Colonic mucosa (tissue), 4 donors: ENCODE measurements around the gene PARD3B. TPM values are rescaled to one million over a fixed set of nuclear protein-coding genes. Genes with fewer than 3 reads are reported as not detected.

ENCODE experiments used
- DNase-seq: peaks from one replicate; pipeline ENCODE4 v3.0.0-alpha.2; 2020
- H3K27ac ChIP-seq: fragments of 200-600 bp; one replicate; pipeline ENCODE4 v1.8.0; 2021
- H3K27me3 ChIP-seq: fragments of 200-600 bp; one replicate; pipeline ENCODE4 v1.8.0; 2021
- H3K36me3 ChIP-seq: fragments of 200-600 bp; one replicate; pipeline ENCODE4 v1.8.0; 2021
- H3K4me1 ChIP-seq: fragments of 200-600 bp; one replicate; pipeline ENCODE4 v1.8.0; 2021; ENCODE audit warnings: mild to moderate bottlenecking
- H3K4me3 ChIP-seq: fragments of 200-600 bp; one replicate; pipeline ENCODE4 v1.8.0; 2021
- H3K9ac ChIP-seq, 2 donors: one replicate each; pipeline ENCODE4 v1.7.0; 2013; ENCODE audit warnings: control low read depth in 2 of 2, low read depth in 2 of 2, low read length in 2 of 2
- H3K9me3 ChIP-seq: fragments of 200-600 bp; one replicate; pipeline ENCODE4 v1.8.0; 2021
- intact Hi-C: fragments of 100-400 bp; cut with DNase I; formaldehyde crosslinking; loops from one replicate; pipeline ENCODE4 v1.14.1; 2022
- total RNA-seq, 2 donors: library from RNA; stranded (reverse); fragmentation: NEBNext Ultra II Directional in 1 of 2; extraction: Animal tissue kit (Norgen Biotek cat#: 25700) in 1 of 2; gene quantifications; one replicate each; pipeline ENCODE4 v1.2.1, GENCODE V29; 2021
- TF ChIP-seq, protein P1 (sequence below): fragments of 200-600 bp; IDR thresholded peaks from one replicate; pipeline ENCODE4 v1.8.0; 2022; ENCODE audit warnings: antibody characterized with exemption, mild to moderate bottlenecking
- donor health status: healthy.
- donor health status: DM: no; HTN: no; CAD: no.
- donor health status: DM: no; HTN: no; CAD: no.

The PARD3B gene
- total RNA-seq, 2 donors from 2014 or later = 20.0 to 24.2 TPM

DNA sequence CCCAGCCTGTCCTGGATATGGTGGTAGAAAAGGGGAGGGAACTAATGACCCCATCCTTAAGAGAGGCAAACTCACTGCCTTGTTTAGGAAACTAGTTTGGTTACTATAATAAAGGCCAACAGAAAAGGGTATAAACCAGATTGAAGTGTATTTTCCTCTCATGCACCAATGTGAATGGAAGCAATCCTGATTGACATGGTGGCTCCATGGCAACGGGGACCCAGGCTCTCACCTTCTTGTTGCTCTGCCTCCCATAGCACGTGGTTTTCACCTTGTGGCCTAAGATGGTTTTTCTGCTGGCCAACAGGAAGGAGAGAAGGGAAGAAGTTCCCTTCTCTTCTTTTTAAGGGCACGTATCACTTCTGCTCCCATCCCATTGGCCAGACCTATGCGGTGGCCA, 1069.7 kb downstream of the PARD3B start:
- intact Hi-C loops = no loop called here
- H3K9ac ChIP-seq = no peak overlapping the region

DNA sequence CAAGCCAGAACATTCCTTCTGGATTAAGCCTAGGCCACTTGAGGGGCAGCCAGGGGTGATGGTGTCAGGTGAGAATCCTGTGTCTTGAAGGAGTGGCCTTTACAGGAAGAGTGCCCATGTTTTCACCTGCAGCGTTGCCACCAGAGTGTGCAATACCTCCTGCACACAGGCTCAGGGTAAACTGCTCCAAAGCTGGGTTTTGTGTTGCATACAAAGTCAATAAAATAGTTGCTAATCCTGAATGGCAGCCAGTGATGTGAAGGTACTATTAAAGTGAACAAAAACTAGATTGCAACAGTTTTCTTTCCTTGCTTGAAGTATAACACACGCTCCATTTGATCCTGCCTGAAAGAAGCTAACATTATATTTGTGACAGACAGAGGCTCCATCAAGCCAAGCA, 1072.6 kb downstream of the PARD3B start:
- Histone ChIP-seq H3K4me3 (no peak overlapping the region), H3K4me1 (no peaks in the 10 kb centered on the region), H3K9ac (no peak overlapping the region), H3K27ac (no peak overlapping the region), H3K27me3 (no peaks in the 10 kb centered on the region), H3K9me3 (no peaks in the 10 kb centered on the region), H3K36me3 (no peaks in the 10 kb centered on the region)
- no peak for DNase-seq
- intact Hi-C loops = no loop called here
- TF ChIP-seq, protein P1, sequence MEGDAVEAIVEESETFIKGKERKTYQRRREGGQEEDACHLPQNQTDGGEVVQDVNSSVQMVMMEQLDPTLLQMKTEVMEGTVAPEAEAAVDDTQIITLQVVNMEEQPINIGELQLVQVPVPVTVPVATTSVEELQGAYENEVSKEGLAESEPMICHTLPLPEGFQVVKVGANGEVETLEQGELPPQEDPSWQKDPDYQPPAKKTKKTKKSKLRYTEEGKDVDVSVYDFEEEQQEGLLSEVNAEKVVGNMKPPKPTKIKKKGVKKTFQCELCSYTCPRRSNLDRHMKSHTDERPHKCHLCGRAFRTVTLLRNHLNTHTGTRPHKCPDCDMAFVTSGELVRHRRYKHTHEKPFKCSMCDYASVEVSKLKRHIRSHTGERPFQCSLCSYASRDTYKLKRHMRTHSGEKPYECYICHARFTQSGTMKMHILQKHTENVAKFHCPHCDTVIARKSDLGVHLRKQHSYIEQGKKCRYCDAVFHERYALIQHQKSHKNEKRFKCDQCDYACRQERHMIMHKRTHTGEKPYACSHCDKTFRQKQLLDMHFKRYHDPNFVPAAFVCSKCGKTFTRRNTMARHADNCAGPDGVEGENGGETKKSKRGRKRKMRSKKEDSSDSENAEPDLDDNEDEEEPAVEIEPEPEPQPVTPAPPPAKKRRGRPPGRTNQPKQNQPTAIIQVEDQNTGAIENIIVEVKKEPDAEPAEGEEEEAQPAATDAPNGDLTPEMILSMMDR = no peak

More for the DNA sequence above, 1069.7 kb downstream of the PARD3B start:
- H3K27ac ChIP-seq = no peak overlapping the region
- no peak for DNase-seq
- no peaks in the 10 kb centered on the region for H3K27me3 ChIP-seq
- TF ChIP-seq, protein P1 = no peak
- no peaks in the 10 kb centered on the region for H3K4me1 ChIP-seq
- no peaks in the 10 kb centered on the region for H3K9me3 ChIP-seq
- no peak overlapping the region for H3K4me3 ChIP-seq
- H3K36me3 ChIP-seq = no peaks in the 10 kb centered on the region

DNA sequence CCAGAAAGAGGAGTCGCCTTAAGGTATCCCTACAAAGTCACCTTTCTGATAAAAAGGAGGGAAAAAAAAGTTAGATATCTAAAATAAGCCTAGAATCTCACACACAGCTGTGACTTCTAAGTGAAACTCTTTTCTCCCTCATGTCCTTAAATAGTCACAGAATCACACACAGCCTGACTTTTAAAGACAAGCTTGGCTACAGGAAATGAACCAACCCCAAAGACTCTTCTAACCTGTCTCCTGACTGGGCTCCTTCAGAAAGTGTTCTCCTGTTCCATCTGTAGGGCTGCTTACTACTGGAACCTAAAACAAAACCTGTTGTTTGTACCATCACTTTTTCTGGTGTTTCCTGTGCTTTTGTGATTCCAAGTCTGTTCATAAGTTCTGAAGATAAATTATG, 1074.3 kb downstream of the PARD3B start:
- no peak overlapping the region for H3K9ac ChIP-seq
- intact Hi-C loops = no loop called here
- no peak for DNase-seq
- TF ChIP-seq, protein P1 = no peak
- H3K9me3 ChIP-seq = no peaks in the 10 kb centered on the region
- no peak overlapping the region for H3K4me3 ChIP-seq
- no peak overlapping the region for H3K27ac ChIP-seq
- H3K36me3 ChIP-seq = no peaks in the 10 kb centered on the region
- H3K4me1 ChIP-seq = no peaks in the 10 kb centered on the region
- H3K27me3 ChIP-seq = no peaks in the 10 kb centered on the region

DNA sequence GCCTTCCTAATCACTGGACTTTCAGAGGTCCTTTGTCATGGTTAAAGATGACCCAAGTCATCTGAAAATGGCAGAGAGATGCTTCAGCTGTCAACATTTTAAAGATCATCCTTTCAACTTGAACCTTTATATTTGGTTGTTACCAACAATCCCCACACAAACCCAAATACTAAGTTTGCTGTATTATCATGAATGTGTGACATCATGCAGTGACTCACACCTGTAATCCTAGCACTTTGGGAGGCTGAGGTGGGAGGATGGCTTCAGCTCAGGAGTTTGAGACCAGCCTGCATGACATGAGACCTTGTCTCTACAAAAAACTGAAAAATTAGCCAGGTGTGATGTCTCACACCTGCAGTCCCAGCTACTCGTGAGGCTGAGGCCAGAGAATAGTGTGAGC, 1081.8 kb downstream of the PARD3B start:
- Histone ChIP-seq H3K36me3 (no peaks in the 10 kb centered on the region), H3K4me3 (no peak overlapping the region), H3K27ac (no peak overlapping the region), H3K9ac (no peak overlapping the region), H3K4me1 (no peaks in the 10 kb centered on the region), H3K9me3 (no peaks in the 10 kb centered on the region), H3K27me3 (no peaks in the 10 kb centered on the region)
- no peak for DNase-seq
- intact Hi-C loops = no loop called here
- TF ChIP-seq, protein P1 = no peak

DNA sequence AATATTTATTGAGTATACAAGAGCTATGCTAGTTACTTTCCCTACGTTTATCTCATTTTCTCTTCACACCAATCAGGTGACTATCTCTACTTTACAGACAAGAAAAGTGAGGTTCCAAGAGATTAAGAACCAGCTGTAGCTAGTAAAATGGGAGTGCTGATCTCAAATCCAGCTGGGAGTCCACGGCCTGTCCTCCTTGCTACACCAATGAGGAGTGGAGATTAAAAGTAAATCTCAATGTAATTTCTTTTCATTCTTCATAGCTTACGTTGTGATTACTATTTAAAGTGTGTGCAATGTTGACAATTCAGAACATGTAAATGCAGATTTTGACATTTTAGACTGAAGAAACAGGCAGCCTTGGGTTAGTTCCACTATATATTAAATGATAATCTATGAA, 1083.1 kb downstream of the PARD3B start:
- no peak overlapping the region for H3K27ac ChIP-seq
- H3K9me3 ChIP-seq = no peaks in the 10 kb centered on the region
- H3K27me3 ChIP-seq = no peaks in the 10 kb centered on the region
- no peaks in the 10 kb centered on the region for H3K36me3 ChIP-seq
- TF ChIP-seq, protein P1 = no peak
- H3K4me3 ChIP-seq = no peak overlapping the region
- intact Hi-C loops = no loop called here
- no peak for DNase-seq
- no peak overlapping the region for H3K9ac ChIP-seq
- H3K4me1 ChIP-seq = no peaks in the 10 kb centered on the region
